Thyroid gland (tissue), 4 donors: ENCODE data around the gene AGBL4.

Source experiments
- CTCF ChIP-seq, 6 experiments: fragments of 200-600 bp in 3 of 6; fragments of 450-650 bp in 3 of 6; sonication (generic) in 3 of 6; IDR thresholded peaks; one replicate each; pipeline ENCODE4 v1.5.1; 2016 to 2019; ENCODE audit warnings: antibody characterized with exemption in 6 of 6, mild to moderate bottlenecking in 2 of 6, inconsistent platforms in 1 of 6, moderate library complexity in 1 of 6
- POLR2A ChIP-seq, 2 donors: fragments of 450-650 bp; IDR thresholded peaks; one replicate each; pipeline ENCODE4 v1.6.1; 2017; ENCODE audit warnings: antibody characterized with exemption in 2 of 2, mild to moderate bottlenecking in 2 of 2, moderate library complexity in 1 of 2

GRCh38 chr1:49394200-49394599 lies 629.6 kb downstream of the AGBL4 start:
- TF ChIP-seq CTCF (IDR thresholded peaks at IDR 0.05) = no peak
- TF ChIP-seq POLR2A (IDR thresholded peaks at IDR 0.05) = no peak
